NCI-H1105 treated with DMSO at 0.1 percent for 48 hours (cell line): Measurements from ENCODE around the gene FOXP4.
"Not testable (repeated sequence)": the region's sequence is repeated elsewhere in the genome, so short reads cannot be mapped to it uniquely, and the experiment has no call there.

ENCODE experiments used
- DNase-seq: peaks from one replicate; lab custom pipeline; 2025; lab: John Stamatoyannopoulos, UW

Gene FOXP4

DNA sequence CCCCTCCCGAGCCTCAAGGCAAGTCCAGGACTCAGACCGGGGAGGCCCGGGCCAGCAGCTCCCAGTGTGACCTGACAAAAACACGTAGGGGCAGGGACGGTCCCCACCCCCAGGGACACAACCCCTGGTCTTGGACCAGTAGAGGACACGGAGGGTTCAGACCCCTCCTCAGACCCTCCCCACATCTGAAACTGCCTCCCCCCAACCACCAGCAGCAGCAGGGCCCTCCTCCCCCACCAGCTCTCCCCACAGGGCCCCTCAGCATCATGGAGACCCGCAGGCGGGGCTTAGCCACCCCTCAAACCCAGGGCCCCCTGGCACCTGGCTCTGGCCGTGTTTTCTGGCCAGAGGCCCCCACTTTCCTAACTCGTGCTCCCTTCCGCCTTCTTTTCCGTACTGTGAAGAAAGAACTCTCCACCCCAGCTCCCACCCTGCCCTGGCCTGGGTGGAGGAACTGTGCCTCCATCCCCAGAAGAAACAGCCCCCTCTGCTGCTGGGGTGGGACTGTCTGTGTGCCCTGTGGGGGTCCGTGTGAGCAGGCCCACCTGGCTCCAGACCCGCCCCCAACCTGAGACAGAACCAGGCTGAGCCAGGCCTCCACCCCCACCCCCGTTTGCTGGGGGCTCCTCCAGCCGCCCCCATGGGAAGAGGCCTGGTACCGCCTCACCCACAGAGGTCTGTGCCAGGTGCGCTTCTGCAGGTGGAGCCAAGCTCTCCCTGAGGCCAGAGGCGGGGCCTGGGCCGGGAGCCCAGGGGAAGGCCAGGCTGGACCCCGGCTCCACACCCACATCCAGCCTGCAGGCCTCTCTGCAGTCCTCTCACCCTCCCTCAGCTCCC lies 53.1 kb downstream of the FOXP4 start:
- DNase-seq = no peak

DNA sequence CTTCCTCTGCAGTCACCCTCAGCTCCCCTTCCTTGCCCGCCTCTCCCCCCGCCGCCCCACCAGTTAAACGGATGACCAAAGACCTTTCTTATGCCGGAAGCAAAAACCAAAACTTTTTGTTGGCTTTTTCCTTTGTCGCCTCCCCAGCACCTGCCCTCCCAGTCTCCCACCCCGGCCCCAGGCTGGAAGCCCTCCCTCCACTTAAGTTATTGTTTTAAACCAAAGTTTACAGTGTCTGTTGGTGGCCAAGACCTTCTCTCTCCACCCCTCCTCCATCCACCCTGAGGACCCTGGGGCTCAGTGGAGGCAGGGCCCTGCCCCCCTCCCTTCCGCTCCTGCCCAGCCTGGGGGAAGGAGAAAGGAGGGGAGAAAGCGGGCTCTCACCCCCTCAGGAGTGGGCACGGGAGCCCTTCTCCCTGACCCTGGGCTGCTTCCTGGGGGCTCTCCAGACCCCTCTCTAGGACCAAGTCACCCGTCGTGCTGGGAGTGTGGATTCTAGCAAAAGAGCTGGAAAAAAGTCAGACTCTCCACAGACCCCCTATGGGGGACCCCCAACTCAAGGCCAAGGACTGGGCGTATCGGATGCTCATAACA lies 53.8 kb downstream of the FOXP4 start:
- DNase-seq = no peak

DNA sequence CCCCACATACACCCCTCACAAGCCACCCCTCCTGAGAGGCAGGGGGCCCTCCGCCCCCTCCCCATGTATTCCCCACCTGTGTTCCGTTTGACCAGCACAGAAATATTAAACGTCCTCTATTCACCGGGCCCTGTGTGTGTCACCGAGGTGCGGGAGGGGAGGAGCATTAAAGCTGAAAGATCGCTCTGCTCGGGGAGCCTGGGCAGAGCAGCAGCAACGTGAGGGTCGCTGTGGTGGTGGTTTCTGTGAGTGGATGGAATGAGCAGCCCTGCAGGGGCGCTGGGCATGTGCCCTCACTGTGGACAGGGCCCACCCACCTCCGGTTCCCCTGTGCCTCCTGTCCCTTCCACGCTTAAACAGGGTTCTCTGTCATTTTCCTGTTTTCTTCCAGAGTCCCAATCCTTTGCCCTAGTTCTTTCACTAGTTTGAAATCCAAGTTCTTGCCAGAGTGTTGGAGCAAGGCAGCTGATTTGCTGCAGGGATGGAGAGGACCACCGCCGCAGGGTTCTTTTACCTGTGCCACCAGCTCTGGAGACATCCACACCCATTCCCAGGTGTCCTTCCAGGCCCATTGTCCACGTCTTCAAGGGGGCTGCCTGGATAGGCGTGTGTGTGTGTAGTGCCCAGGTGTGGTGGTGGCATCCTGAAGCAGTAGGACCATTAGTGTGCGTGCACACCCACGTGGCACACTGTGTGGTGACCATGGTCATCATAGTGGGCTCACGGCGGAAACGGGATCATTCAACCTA lies 54.5 kb downstream of the FOXP4 start:
- no peak for DNase-seq

DNA sequence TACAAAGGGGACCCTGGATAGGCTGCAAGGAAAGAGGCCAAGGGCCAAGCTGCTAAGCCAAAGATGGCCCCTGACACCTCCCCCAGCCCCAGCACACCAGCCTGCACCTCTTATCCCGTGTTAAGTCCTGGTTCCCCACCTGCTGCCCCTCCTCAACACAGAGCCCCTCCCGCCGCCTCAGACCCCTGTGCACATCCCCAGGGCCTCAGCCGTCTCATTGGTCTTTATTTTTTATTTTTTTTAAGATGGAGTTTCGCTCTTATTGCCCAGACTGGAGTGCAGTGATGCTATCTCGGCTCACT lies 55.0 kb downstream of the FOXP4 start:
- DNase-seq = no peak

DNA sequence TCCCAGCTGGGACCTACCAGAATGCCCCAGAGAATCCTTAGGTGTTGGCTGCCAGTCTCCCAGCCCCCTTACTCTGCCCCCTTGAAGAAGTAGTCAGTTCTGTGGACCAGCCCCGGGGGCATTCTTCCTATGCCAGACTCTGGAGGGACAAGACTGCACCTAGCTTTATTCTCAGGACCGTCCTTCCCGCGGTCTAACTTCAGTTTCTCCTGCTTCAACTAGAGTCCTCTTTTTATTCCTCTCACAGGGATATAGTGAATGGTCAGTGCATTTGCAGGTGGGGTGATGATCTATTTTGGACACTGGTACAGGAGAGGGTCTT lies 56.2 kb downstream of the FOXP4 start:
- no peak for DNase-seq

DNA sequence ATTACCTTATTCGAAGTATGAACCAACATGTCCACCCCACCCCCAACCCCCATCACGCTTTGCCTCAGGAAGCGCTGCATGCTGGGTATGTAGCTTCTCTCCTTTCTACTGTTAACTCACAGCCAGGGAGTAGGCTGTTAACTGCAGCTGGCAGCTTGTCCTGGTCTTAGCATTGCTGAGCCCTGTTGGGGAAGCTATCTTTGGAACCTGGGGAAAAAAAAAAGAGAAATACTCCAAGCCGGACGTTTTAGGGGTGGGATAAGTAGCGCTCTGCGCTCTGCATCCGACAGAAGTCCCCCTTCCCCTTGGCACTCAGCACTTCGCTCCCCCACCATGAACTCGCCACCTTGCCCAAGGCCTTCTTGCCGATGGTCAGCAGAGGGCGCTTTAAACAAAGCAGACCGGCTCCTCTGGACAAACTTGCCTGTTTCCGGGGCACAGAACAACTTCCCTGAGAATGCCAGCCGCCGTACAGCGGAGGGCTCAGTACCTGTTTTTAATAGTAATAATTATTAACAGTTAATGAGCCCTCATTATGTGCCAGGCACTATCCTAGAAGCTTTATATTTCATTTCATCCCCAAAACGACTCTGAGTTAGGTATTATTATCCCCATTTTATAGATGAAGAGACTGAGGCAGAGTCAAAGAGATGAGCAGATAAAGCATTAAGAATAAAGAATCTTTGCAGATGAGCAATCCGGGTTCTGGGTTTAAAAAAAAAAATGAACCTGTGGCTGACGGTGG lies 56.9 kb downstream of the FOXP4 start:
- DNase-seq = peak; percentile 84

DNA sequence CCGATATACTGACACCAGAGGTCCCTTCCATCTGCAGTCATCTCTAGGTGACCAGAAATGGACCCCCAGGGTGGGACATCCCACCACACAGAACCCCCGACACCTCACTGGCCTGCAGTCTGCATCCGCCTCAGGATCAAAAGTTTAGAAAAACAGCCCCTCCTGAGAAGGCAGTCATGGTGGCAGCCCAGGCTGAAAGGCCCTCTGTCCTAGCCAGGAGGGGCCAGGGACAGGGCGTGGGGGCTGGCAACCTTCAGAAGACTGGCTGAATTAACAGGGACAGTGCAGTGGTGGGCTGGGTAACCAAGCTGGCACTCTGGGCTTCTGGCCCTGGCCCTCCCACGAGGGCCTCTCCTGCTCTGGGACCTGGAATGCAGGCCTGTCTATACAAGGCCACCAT lies 57.8 kb downstream of the FOXP4 start:
- no peak for DNase-seq

DNA sequence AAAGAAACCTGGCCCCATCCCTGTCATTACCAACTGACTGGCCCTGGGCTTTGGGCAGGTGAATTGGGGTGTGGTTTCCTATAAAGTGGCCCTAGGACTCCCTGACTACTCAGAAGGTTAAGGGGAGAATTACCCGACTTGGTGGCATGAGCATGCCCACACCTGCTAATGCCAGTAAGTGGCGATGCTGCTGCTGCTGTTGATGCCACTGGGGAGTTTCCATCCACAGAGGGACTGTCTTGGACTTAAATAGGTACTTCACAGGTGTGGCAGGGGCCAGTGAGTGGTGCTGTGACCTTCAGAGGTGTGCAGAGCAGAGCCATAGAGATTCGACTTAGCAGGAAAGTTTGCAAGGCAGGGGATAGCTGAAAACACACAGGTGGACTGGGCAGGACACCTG lies 59.5 kb downstream of the FOXP4 start:
- DNase-seq = no peak

DNA sequence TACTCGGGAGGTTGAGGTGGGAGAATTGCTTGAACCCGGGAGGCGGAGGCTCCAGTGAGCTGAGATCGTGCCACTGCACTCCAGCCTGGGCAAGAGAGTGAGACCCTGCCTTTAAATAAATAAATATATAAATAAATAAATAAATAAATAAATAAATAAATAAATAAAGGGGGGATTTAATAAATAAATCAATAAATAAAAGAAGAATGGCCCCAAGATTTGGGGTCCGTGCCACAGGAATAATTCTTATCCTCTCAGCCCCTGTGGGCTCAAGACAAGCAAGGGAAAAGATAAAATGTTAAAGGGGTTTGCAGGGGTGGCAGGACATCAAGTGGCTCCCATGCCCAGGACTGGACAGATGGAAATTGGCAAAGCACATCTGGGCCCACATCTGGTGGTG lies 60.9 kb downstream of the FOXP4 start:
- DNase-seq = no peak

DNA sequence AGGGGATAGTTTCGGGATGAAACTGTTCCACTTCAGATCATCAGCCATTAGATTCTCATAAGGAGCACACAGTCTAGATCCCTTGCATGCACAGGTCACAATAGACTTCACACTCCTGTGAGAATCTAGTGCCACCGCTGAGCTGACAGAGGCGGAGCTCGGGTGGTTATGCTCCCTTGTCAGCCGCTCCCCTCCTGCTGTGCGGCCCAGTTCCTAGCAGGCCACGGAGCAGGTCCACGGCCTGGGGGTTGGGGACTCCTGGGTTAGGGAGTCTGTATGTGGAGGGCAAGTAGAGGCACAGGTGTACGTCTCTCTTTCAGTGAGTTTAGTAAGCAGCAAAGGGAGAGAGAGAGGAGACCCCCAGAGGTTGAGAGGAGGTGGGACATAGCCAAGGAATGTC lies 61.6 kb downstream of the FOXP4 start:
- no peak for DNase-seq

DNA sequence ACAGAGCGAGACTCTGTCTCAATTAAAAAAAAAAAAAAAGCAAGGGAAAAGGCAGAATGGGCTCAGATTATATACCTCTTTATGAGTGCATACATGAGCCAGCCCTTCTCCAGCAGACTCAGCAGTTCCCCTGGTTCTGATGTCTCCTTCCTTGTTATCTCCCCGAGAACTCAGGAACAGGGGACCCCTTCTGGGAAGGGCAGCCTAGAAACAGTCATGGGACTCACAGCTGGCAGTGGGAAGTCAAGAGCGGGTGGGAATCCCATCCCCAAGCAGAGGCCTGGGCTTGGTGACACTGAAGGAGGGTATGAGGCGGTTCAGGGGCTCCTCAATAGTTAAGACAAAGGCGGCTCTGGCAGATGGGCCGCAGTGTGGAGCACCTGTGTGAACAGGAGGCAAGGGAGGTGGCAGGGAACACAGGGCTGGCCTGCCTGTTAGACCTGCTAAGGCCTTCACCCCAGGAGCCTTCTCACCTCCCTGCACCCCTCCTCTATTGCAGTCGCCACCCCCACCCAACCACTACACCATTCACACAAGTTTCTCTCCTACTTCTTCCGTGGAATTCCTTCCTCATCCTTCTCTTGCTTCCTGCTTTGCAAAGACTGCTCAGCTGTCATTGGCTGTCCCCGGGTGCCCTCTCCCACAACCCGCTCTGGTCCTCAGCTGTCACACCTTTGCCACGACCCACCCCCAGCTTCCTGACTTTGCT lies 62.4 kb downstream of the FOXP4 start:
- DNase-seq = no peak

DNA sequence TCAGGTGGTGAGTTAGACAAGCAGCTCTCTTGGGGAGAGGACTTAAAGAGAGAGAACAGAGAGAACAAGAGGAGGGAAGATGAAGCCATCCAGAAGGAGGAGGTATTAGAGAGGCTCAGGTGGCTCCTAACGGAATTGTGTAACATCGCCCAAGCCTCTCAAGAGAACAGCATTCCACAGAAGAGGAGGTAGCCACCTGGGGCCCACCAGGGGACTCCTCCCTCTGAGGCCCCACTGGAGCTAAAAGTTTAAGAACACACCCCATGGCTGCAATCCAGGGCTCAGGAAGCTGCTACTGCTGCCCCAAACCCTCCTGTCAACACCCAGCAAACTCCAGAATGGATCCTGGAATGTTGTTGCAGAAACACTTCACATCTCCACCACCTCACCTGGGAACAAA lies 68.5 kb downstream of the FOXP4 start:
- DNase-seq = no peak

DNA sequence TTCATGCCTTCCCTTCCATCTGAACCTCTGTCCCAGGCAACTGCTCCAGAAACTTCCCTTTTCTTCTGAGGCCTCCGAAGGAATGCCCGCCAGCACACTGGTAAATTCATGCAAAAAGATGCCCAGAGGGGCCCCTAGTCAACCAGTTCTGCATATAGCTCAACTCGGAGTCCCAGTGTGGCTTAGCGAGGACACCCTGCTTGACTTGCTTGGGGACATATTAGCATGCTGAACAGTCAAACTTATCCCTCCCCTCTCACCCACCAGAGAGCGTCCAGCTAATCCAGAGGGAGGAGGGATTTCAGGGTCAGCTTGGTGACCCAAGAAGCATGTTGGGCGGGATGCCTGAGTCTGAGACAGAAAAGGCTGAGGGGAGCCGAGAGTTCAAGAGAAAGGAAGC lies 69.1 kb downstream of the FOXP4 start:
- no peak for DNase-seq

DNA sequence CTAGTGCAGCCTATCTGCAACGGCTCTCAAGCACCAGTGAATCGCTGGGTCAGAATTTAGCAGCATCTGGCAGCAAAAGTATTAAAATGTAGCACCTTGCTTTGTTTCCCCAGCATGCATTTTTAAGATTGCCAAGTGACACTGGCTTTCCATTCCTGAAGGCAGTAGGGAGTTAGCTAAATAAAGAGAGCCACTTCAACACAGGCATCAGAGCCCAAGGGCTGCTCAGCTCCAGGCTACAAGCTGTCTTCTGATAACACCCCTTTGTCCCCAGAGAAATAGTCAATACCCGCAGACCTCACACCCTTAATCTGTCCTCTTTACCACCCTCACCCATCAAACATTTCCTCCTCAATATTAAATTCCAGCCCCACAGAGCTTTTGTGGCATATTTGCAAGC lies 72.4 kb downstream of the FOXP4 start:
- DNase-seq = no peak

DNA sequence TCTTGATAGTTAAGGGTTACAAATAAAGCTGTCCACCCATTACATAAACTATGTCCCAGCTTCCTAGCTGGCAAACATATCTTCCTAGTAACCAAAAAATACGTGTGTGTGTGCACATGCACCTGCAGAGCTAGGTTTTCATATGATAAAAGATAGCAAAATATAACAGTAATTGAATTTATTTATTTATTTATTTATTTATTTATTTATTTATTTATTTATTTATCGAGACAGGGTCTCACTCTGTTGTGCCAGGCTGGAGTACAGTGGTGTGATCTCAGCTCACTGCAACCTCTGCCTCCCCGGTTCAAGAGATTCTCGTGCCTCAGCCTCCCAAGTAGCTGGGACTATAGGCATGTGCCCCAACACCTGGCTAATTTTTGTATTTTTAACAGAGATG lies 73.0 kb downstream of the FOXP4 start:
- DNase-seq = not testable (repeated sequence)

DNA sequence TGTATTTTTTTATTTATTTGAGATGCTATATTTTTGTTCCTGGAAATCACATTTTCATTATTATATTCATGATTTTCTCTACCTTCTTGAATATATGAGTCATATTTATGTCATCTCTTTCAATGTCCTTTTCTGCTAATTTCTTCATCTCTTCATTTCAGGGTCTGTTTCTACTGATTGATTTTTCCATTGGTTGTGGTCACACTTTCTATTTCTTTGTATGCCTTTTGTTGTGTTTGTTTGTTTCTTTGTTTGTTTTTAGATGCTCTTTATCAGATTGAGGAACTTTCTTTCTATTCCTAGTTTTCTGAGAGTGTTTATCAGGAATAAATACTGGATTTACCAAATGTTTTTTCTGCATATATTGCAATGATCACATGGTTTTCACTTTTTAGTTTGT lies 75.2 kb downstream of the FOXP4 start:
- DNase-seq = no peak

DNA sequence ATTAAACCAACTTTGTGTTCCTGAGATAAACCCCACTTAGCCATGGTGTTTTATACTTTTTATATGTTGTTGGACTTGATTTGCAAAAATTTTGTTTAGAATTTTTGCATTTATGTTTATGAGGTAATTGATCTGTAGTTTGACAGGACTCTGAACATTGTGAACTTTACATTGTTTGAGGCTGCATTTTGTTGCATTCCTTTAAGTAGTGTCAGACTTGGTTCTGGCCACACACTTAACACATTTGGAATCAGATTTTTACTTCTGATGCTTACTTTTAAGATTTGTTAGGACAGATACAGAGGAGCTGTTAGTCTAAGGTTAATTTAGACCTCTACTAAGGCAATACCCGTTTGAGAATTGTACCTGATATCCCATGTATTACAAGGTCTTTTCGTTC lies 75.6 kb downstream of the FOXP4 start:
- no peak for DNase-seq

DNA sequence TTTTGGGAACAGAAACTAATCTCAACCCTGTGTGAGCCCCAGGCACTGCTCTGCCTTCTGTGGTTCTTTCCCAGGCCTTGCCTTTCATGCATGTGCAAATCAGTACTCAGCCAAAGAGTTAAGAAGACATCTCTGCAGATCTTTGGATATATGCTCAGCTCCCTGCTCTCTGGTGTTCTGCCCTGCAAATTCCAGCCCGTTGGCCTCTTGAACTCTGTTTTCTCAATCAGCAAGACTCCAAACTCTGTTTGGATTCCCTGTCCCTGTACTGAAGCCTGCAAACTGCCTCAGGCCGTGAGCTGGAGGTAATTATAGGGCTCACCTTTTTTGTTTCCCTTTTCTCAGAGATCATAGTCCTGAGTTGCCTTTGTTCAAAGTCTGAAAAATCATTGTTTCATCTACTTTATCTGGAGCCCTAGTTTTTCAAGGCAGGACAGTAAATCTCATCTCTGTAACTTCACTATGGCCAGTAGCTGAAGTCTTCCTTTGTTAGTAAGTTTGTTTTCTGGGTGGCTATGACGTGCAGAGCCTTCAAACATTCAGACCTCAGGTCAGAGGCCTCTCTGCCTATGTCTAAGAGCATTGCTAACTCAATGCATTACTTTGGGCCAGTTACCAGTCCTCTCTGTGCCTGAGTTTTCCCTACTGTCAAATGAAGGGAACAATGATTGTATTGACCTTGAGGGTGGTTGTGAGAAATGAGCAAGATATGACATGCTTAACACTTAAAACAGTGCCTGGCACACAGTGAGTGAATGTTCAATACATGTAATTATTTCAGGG lies 76.2 kb downstream of the FOXP4 start:
- DNase-seq = no peak

DNA sequence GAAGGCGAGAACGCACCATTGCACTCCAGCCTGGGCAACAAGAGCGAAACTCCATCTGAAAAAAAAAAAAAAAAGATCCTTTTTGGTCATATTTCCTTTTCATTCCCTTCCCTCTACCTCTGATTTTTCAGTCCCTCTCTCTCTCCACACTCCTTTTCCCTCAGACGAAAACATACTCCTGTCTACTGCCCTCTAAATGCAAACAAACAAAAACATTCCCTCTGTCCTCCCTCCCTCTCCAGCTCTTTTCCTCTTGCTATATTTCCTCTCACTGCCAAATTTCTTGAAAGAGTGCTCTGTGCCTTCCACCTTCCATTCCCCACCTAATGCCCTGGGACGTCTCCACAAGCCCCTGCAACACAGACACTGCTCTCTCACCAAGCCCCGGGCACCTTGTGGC lies 77.1 kb downstream of the FOXP4 start:
- no peak for DNase-seq

DNA sequence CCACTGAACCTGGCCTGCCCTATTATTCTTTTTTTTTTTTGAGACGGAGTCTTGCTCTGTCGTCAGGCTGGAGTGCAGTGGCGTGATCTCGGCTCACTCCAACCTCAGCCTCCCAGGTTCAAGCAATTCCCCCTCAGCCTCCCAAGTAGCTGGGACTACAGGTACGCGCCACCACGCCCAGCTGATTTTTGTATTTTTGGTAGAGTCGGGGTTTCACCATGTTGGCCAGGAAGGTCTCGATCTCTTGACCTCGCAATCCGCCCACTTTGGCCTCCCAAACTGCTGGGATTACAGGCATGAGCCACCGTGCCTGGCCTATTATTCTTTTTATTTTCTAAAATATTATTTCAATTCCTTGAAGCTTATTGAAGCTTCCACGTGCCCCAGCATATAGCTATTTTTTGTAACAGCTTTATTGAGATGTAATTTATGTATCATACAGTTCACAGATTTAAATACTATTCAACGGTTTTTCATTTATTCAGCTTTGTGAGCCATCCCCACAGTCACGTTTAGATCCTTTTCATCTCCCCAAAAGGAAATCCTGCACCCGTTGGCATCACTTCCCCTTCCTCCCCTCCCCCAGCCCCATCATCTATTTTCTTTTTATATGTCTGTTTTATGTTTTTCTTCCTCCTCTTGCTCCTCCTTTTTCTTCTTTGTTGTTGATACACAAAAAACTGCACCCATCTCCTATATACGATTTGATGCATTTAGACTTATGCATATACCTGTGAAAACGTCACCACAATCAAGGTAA lies 78.6 kb downstream of the FOXP4 start:
- no peak for DNase-seq

DNA sequence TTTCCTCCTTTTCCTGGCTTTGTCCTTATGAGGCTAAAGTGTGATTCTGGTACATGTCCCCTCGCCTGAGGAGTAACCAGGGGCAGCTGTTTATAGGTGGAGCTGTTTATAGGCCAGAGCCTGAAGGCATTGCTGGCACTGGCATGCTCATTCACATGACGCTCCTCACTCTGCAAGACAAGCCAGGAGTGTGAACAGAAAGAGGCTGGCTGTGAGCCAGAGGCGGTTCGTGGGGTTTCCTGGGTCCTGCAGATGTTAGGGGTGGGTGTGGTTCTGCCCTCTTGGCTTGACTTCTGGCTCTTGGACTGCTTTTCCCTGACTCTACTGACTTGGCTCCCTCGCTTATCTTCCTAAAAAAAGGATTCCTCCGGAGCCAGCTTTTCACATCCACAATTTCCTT lies 79.3 kb downstream of the FOXP4 start:
- peak; percentile 63 for DNase-seq
